Keratinocyte (primary cell): ENCODE measurements around the gene OR51E2. TPM values are rescaled to one million over a fixed set of nuclear protein-coding genes. Genes with fewer than 3 reads are reported as not detected.

Source experiments
- DNase-seq: peaks from one replicate; pipeline ENCODE4 v3.0.0-alpha.2; 2011; ENCODE audit warnings: low read depth, missing footprints, low spot score
- FAIRE-seq: peaks from 2 replicates; lab custom pipeline; 2011; peaks lifted over from hg19 to GRCh38; lab: Jason Lieb, UNC
- H2AFZ ChIP-seq: 2 replicates; pipeline ENCODE4 v1.6.0; 2012; ENCODE audit warnings: low read length, control low read depth, inconsistent platforms; ENCODE audit not compliant: control insufficient read depth
- H3K27ac ChIP-seq: 2 replicates; pipeline ENCODE4 v1.5.1; 2011; ENCODE audit warnings: low read length; ENCODE audit not compliant: control insufficient read depth, insufficient read depth
- H3K27me3 ChIP-seq: 3 replicates; pipeline ENCODE4 v1.6.0; 2011; ENCODE audit warnings: low read length; ENCODE audit not compliant: control insufficient read depth, insufficient read depth; ENCODE audit errors: extremely low read depth
- H3K36me3 ChIP-seq, 2 experiments: 2 replicates in 1 of 2; 3 replicates in 1 of 2; pipeline ENCODE4 v1.5.1; 2011; ENCODE audit warnings: low read length in 2 of 2, mild to moderate bottlenecking in 1 of 2; ENCODE audit not compliant: control insufficient read depth in 2 of 2, insufficient read depth in 2 of 2; ENCODE audit errors: extremely low read depth in 1 of 2
- H3K4me1 ChIP-seq: 3 replicates; pipeline ENCODE4 v1.5.1; 2011; ENCODE audit warnings: low read length; ENCODE audit not compliant: control insufficient read depth, insufficient read depth; ENCODE audit errors: extremely low read depth
- H3K4me2 ChIP-seq: 3 replicates; pipeline ENCODE4 v1.6.0; 2011; ENCODE audit warnings: low read depth, low read length; ENCODE audit not compliant: control insufficient read depth, insufficient read depth; ENCODE audit errors: extremely low read depth
- H3K4me3 ChIP-seq, 3 experiments: fragments of 200-600 bp in 1 of 3; sonication (generic) in 1 of 3; 2 replicates in 2 of 3; 3 replicates in 1 of 3; pipeline ENCODE4 v1.5.1; 2011 to 2016; ENCODE audit warnings: low read length in 3 of 3, mild to moderate bottlenecking in 3 of 3, control low read depth in 2 of 3, inconsistent platforms in 1 of 3, low read depth in 1 of 3, mixed read lengths in 1 of 3, mixed run types in 1 of 3, moderate library complexity in 1 of 3; ENCODE audit not compliant: control insufficient read depth in 2 of 3, insufficient read depth in 2 of 3; ENCODE audit errors: extremely low read depth in 1 of 3
- H3K79me2 ChIP-seq: 2 replicates; pipeline ENCODE4 v1.6.0; 2012; ENCODE audit warnings: low read length; ENCODE audit not compliant: control insufficient read depth, insufficient read depth
- H3K9ac ChIP-seq: 3 replicates; pipeline ENCODE4 v1.6.0; 2011; ENCODE audit warnings: low read length; ENCODE audit not compliant: control insufficient read depth, insufficient read depth; ENCODE audit errors: extremely low read depth
- H3K9me1 ChIP-seq: 3 replicates; pipeline ENCODE4 v1.6.0; 2011; ENCODE audit warnings: low read length; ENCODE audit not compliant: control insufficient read depth, insufficient read depth; ENCODE audit errors: extremely low read depth
- H3K9me3 ChIP-seq: 2 replicates; pipeline ENCODE4 v1.5.1; 2012; ENCODE audit warnings: low read depth, low read length; ENCODE audit not compliant: control insufficient read depth
- H4K20me1 ChIP-seq: 3 replicates; pipeline ENCODE4 v1.6.0; 2011; ENCODE audit warnings: low read length; ENCODE audit not compliant: control insufficient read depth, insufficient read depth; ENCODE audit errors: extremely low read depth
- CTCF ChIP-seq, 3 experiments: IDR thresholded peaks in 1 of 3; conservative IDR thresholded peaks in 1 of 3; optimal IDR thresholded peaks in 1 of 3; 2 replicates in 2 of 3; 3 replicates in 1 of 3; pipeline versions ENCODE3 to v1.5.1; 2011; ENCODE audit warnings: low read length in 3 of 3, mild to moderate bottlenecking in 3 of 3, moderate library complexity in 2 of 3, control low read depth in 1 of 3, inconsistent platforms in 1 of 3; ENCODE audit not compliant: insufficient read depth in 2 of 3; ENCODE audit errors: extremely low read depth in 1 of 3
- EZH2 ChIP-seq: IDR thresholded peaks from one replicate; pipeline ENCODE4 v1.6.1; 2012; ENCODE audit warnings: inconsistent platforms, mild to moderate bottlenecking, low read length, moderate library complexity
- dilution Hi-C: fragments of 300-500 bp; cut with MboI; formaldehyde crosslinking; loops from one replicate; pipeline ENCODE4 v1.7.0; 2020; ENCODE audit warnings: low sequenced_read_pairs; ENCODE audit not compliant: extremely low pct_ligation_motif_present
- polyA plus RNA-seq, 5 experiments: library from polyadenylated mRNA; depleted of rRNA in 3 of 5; stranded (reverse) in 3 of 5; stranded (forward) in 1 of 5; unstranded in 1 of 5; fragments of >200 nt; gene quantifications; 1 replicate in 1 of 5; 2 replicates in 3 of 5; 3 replicates in 1 of 5; pipeline versions ENCODE4 v1.2.1 to v1.2.3, GENCODE V29; 2011 to 2012; ENCODE audit warnings: missing spikeins in 2 of 5, low read depth in 1 of 5, low replicate concordance in 1 of 5

OR51E2 gene
- polyA plus RNA-seq, 1 donor (not counting 4 experiments of a cell fraction or from before 2014, with no cell fraction given) = 0.03 TPM

GRCh38 chr11:4664786-4665185 lies 32.9 kb downstream of the OR51E2 start:
- TF ChIP-seq EZH2 (no peak), CTCF (optimal IDR thresholded peaks at IDR 0.05 in 1 of 3, IDR thresholded peaks at IDR 0.05 in 1 of 3, conservative IDR thresholded peaks at IDR 0.05 in 1 of 3; ENCODE audit: extremely low read depth in 1 of 3, insufficient read depth in 2 of 3, low read length in 3 of 3) (no peak)
- Histone ChIP-seq H3K4me1 (no peaks in the 10 kb centered on the region), H3K4me3 (no peak overlapping the region), H3K4me2 (no peak overlapping the region), H3K79me2 (no peaks in the 10 kb centered on the region), H4K20me1 (no peaks in the 10 kb centered on the region), H3K9me3 (no peaks in the 10 kb centered on the region), H2AFZ (no peak overlapping the region), H3K9ac (no peak overlapping the region), H3K36me3 (no peaks in the 10 kb centered on the region), H3K27me3 (no peaks in the 10 kb centered on the region), H3K9me1 (no peaks in the 10 kb centered on the region), H3K27ac (no peak overlapping the region)
- DNase-seq = no peak
- FAIRE-seq = no peak
- dilution Hi-C loops = no loop called here

- Histone ChIP-seq H3K9me3 (no peaks in the 10 kb centered on the region), H3K9me1 (no peaks in the 10 kb centered on the region), H3K4me1 (no peaks in the 10 kb centered on the region), H3K4me2 (no peak overlapping the region), H3K79me2 (no peaks in the 10 kb centered on the region), H3K27ac (no peak overlapping the region), H4K20me1 (no peaks in the 10 kb centered on the region), H2AFZ (no peak overlapping the region), H3K9ac (no peak overlapping the region), H3K27me3 (no peaks in the 10 kb centered on the region), H3K4me3 (no peak overlapping the region), H3K36me3 (no peaks in the 10 kb centered on the region)
- FAIRE-seq (no peak), DNase-seq (no peak)
- dilution Hi-C loops = no loop called here
- TF ChIP-seq CTCF (optimal IDR thresholded peaks at IDR 0.05 in 1 of 3, IDR thresholded peaks at IDR 0.05 in 1 of 3, conservative IDR thresholded peaks at IDR 0.05 in 1 of 3; ENCODE audit: extremely low read depth in 1 of 3, insufficient read depth in 2 of 3, low read length in 3 of 3) = no peak
- no peak for TF ChIP-seq EZH2
These were observed 33.5 kb downstream of the OR51E2 start for GRCh38 chr11:4664183-4664582.
